GM18505 (cell line): ENCODE data around the gene PEPD.

ENCODE experiments used
- ATAC-seq: cut with Tn5 transposase; IDR thresholded peaks from one replicate; pipeline ENCODE4 v1.9.1; 2021; ENCODE audit not compliant: unreplicated experiment
- POLR2A ChIP-seq: IDR thresholded peaks from 4 replicates; pipeline ENCODE4 v1.6.1; 2011; ENCODE audit warnings: borderline replicate concordance; ENCODE audit not compliant: insufficient read depth, insufficient read length; ENCODE audit errors: extremely low read depth

PEPD gene

DNA sequence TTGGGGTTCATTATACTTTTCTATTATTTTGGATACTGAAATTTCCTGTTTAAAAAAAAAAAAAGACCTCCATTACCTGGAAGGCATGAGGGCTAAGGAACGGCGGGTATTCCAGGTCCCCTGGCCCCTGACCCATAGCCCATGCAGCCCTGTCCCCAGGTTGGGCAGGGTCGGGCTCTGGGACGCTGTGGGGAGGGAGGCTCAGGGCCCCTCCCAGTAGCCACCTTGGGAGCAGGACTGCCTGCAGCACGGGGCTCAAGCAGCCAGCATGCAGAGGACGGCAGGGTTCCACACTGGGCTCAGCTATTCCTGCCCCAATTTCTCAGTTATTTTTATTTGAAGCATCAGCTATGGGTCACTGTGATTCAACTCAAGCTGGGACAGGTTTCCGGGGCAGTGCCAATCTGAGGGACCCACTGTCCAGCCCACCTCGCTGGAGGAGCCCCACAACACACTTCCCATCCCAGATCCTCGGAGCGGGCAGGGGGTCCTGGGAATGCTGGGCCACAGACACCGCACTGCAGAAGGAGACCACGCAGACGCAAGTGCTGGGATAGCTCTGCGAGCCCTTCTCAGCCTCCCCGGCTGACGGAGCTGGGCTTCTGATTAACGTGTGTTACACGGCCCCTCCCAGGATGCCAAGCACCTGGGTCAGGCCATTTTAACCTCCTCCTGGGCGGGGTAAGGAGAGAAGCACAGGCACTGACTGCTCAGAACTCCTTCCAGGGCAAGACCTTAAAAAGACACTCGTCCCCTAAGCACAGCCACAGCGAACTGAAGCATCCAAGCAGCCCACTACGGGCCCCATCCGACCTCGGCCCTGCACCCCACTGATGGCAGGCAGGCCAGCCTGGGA is 60.1 kb downstream of the PEPD start:
- ATAC-seq, result no peak
- no peak for TF ChIP-seq POLR2A

DNA sequence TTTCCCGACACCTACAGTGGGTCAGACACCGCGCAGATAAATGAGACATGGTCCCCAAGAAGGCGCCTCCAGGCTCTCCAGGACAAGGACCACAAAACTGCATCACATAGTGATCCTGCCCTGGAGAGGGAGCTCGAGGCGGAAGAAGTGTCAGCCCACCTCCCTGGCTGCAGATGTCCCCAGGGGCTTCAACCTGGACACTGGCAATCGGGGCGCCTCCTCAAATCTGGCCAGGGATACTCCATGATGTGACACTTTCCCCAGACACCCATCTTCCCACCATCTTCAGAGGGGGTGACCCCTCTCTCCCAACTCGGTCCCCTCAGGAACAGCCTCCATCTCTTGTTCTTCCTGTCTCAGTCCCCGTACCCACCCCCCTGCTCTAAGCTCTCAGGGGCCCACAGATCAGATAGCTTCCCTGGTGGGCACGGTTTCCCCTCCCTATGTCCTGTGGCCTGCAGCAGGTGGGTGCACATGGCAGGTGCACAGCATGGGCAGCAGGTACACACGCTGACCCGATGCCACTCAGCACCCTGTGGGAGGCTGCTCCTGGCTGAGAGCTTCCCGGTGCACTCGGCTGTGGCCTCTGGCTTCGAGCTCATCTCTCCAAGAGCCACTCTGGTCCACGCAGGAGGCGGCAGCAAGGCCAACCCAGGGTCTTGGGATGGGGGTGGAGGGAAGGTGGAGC is 61.2 kb downstream of the PEPD start:
- no peak for TF ChIP-seq POLR2A
- ATAC-seq, result no peak

DNA sequence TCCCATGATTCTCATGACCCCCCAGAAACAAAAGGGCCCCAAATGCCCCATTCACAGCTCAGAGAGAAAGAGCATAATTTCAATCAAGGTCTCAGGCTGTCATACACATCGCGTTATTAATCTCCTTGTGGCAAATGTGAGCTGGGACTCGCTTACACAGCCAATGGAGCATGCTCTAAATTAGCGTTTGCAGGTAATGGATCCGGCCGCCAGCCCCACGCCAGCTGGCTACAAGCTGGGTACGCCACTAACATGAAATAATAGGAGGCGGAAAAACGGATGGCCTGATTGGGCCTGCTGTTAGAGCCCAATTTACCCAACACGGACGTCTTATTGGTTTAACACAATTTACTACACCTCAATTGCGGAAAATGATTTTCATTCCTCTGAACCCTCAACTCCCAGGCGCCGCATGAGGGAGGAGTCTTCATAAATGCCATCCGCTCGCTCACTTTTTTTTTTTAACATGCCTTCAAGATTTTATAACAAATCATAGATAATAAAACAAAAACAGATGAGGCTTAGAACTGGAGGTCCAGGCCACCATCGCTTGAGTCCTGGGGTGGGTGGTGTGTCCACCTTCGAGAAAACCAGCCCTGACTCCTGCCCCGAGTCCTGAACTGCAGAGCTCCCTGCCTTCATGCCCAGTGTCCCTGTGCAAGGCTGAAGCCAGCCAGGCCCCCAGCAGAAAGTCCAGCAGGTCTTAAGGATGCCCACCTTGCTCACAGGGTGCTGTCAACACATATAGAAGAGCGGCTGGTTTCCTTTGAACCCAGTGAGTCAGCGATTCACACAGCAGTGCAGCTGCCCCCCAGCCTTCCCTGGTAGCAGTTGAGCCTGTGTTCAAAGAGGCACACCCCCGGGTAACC is 62.1 kb downstream of the PEPD start:
- no peak for ATAC-seq
- TF ChIP-seq POLR2A, result no peak

DNA sequence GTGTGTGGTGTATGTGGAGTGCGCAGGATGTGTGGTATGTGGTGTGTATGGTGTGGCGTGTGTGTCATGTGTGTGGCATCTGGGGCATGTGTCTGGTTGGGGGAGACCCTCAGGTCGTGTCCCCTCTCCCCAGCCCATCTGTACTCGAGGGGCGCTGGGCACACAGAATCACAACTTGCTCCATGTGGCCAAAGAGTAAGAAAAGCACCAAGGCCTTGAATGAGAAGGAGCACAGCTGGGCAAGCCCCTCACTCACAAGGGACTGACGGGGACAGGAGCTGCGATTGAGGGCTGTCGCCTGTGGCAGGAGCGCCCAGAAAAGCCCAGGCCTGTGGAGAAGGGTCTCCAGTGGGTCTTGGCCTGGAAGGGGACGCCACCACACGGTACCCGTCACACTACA is 62.8 kb downstream of the PEPD start:
- ATAC-seq, result no peak
- TF ChIP-seq POLR2A, result no peak

DNA sequence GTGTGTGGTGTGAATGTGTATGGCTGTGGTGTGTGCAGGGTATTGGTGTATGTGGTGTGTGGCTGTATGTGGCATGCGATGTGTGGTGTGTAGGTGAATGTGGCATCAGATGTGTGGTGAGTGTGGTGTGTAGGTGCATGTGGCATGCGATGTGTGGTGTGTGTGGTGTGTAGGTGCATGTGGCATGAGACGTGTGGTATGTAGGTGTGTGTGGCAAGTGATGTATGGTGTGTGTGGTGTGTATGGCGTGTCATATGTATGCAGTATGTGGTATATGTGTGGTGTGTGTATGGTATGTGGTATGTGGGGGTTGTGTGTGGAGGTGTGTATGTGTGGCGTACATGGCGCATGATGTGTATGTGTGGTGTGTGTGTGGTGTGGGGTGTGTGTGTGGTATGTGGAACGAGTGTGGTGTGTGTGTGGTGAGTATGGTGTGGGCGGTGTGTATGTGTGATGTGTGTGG is 63.4 kb downstream of the PEPD start:
- ATAC-seq, result no peak

DNA sequence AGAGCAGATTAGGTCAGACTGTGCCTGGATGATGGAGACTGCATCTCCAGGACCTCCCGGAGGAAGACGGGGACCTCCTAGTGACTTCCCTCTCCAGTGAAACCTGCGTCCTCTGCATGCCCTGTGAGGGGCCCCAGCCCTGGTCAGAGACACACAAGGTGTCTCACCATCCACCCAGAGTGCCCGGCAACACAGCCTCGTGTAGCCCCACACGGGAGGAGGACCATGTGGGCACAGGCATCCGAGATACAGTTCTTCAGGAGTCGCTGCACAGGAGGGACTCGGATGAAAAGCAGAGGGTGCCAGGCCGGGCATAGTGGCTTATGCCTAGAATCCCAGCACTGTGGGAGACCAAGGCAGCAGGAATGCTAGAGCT is 64.8 kb downstream of the PEPD start:
- ATAC-seq, result no peak
- no peak for TF ChIP-seq POLR2A

More for the DNA sequence above, 63.4 kb downstream of the PEPD start:
- no peak for TF ChIP-seq POLR2A

DNA sequence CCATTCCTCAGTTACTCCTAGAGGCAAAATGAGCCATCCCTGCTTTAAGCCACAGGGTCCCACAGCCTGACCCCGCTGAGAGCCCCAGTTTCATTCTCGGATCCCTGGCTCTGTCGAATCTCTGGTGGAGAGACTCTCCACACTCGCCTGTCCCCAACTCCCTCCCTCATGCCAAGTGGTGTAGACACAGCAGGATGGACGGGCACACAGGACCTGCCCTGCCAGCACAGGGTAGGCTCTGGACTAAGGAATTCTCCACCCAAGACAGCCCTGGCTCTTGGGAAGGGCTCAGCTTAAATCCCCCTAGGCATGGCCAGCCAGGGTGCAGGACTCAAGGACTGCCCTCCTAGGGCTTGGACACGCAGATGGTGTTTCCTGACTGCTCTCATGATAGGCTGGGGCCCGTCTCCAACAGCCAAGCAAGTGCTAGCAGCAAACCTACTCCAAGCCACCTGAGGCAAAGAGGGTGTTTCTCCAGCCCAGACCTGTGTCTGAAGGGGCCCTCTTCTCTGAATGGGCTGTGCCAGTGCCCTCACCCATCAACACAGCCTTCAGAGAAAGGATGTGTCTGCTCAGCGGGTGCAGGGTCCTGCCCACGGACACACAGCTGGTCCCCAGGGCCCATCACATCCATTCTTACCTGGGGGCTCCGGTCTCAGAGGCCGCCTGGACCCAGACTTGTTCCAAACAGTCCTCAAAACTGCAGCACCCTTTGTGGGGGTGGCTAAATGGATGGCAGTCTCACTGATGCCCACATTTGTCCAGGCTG is 65.3 kb downstream of the PEPD start:
- TF ChIP-seq POLR2A, result no peak
- ATAC-seq, result no peak

DNA sequence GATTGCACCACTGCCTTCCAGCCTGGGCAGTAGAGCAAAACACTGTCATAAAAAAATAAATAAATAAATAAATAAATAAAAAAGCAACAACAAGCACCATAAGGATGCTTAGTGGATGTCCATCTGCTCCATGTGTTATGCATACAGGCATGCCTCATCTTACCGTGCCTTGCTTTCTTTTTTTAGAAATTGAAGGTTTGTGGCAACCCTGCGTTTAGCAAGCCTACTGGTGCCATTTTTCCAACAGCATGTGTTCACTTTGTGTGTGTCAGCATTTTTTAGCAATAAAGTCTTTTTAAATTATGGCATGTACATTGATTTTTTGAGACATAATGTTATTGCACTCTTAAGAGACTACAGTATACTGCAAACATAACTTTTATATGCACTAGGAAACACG is 68.3 kb downstream of the PEPD start:
- TF ChIP-seq POLR2A, result no peak

DNA sequence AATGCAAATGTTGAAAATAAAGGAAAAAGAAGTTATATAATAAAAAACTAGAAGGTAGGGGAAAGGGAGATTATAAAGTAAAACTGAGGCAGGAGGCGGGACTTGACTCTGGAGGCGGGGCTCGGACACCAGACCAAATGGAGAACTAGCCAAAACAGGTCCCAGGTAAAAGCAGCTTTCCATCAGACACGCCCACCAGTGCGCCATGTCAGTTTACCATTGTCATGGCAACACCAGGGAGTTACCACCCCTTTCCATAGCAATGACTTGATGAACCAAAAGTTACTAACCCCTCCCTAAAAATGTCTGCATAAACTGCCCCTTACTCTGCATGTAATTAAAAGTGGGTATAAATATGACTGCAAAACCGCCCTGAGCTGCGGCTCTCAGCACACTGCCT is 70.9 kb downstream of the PEPD start:
- TF ChIP-seq POLR2A, result no peak
- ATAC-seq, result no peak

More for the DNA sequence above, 68.3 kb downstream of the PEPD start:
- no peak for ATAC-seq

DNA sequence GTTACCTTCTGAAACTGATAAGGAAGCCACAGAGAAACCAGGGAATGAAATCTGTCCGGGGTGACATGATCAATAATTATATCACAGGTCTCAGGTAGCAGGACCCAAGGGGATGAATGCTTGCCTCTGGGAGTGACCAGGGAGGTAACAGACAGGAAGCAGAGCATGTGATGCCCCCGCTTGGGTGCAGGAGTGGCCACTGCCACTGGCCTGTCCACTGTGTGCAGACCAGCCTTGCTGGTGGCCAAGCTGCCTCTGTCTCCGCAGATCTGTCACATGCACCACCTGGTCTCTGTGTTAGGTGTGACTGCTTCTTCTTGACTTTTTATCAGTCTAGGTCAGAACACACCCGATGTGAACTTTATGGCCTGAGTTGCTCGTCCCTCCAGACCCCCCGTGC is 71.8 kb downstream of the PEPD start:
- TF ChIP-seq POLR2A, result no peak

DNA sequence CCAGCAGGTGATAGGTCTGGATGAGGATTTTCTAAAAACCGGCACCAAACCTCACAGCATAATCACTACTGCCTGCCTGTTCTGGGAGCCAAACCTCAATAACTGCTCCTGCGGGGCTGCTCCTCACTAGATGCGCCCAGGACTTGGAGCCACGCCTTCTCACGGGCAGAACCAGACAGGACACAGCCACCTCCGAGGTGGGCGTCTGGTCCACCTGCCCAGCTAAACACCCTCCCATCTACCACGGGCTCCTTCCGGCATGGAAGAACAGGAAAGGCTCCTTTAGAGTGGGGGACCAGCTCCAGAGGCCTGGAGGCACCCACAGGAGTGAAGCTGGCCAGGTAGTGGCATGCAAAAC is 73.5 kb downstream of the PEPD start:
- no peak for ATAC-seq
- TF ChIP-seq POLR2A, result no peak

More for the DNA sequence above, 71.8 kb downstream of the PEPD start:
- ATAC-seq, result no peak

DNA sequence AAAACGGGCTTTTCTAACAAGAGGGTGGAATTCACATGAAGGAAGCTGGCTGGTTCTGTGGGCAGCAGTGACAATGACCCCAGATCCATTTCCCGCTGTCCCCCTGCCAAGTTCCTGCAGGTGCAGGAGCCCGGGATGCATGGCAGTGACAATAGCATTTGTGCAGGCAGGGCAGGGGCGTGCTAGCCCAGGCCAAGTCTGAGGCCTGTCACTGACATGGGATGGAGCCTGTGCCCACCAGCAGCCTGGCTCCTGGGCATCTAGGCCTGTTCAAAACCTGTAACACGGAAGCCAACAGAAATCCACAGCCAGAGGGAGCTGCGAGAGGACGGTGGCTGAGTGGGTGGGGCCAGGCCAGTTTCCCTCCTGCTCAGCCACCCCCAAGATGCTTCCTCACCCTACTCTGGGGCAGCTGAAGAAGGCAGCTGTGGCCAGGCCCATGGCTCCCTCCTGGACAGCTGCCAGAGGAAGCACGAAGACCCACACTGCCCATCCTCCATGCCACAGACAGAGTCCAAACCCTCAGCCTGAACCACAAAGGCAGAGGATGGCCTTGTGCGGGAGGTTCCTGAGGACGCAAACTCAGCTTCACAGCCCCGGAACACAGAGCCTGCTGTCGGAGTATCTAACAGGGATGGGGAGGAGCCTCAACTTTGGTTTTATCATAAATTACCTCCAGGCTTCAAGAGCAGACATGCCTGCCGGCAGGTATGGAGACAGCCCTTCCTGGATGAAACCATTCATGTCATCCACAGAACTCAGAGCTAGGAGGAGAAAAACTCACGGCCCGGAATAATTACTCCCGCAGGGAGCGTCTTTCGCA is 74.0 kb downstream of the PEPD start:
- TF ChIP-seq POLR2A, result no peak
- ATAC-seq, result no peak
